Retinal pigment epithelial cell (primary cell): Measurements from ENCODE around the gene NREP.

Source experiments
- DNase-seq: peaks from one replicate; pipeline ENCODE4 v3.0.0-alpha.2; 2010; ENCODE audit warnings: low read depth
- H3K4me3 ChIP-seq: 2 replicates; pipeline ENCODE4 v1.5.1; 2011; ENCODE audit warnings: mild to moderate bottlenecking, low read length, control low read depth, moderate library complexity
- CTCF ChIP-seq: conservative IDR thresholded peaks from 2 replicates; pipeline ENCODE4 v1.5.1; 2011; ENCODE audit warnings: low read depth, low read length, control low read depth, inconsistent platforms

Gene NREP

GRCh38 chr5:111765613-111766571 is 8.9 kb upstream of the NREP start:
- TF ChIP-seq CTCF: no peak
- no peak overlapping the region for H3K4me3 ChIP-seq
- no peak for DNase-seq

GRCh38 chr5:111764019-111764418 is 7.0 kb upstream of the NREP start:
- TF ChIP-seq CTCF: no peak
- no peak overlapping the region for H3K4me3 ChIP-seq
- DNase-seq: no peak

- DNase-seq: no peak
- TF ChIP-seq CTCF: no peak
- H3K4me3 ChIP-seq: no peak overlapping the region
Measured at GRCh38 chr5:111762895-111763294, 5.9 kb upstream of the NREP start.

- H3K4me3 ChIP-seq: peak overlapping the region; percentile 58
- TF ChIP-seq CTCF: no peak
- no peak for DNase-seq
Measured at GRCh38 chr5:111758284-111758628, 1.3 kb upstream of the NREP start.

- peak; percentile 91 for DNase-seq
- peak overlapping the region; percentile 91 for H3K4me3 ChIP-seq
- TF ChIP-seq CTCF: peak; percentile 59
Measured at GRCh38 chr5:111757355-111758283, 625 bp upstream of the NREP start.

- peak overlapping the region; percentile 91 for H3K4me3 ChIP-seq
- no peak for DNase-seq
- TF ChIP-seq CTCF: no peak
Measured at GRCh38 chr5:111755942-111756381, 1.0 kb downstream of the NREP start.
